ENCODE data around the gene CLTA.

The CLTA gene

GRCh38 chr9:36190388-36191289 is at the start of gene CLTA:
CLTA (plus strand) TSS chr9:36190921; CDS start chr9:36191057, 136 bp downstream.
- in situ Hi-C loops (cut with MboI; ENCODE audit: low sequenced_read_pairs), result no loop called here

GRCh38 chr9:36141288-36141687 is 49.4 kb upstream of the CLTA start:
- in situ Hi-C loops (cut with MboI; ENCODE audit: low sequenced_read_pairs), result no loop called here

- in situ Hi-C loops (cut with MboI; ENCODE audit: low sequenced_read_pairs), result no loop called here
Observed at GRCh38 chr9:36141761-36142160, 49.0 kb upstream of the CLTA start.

GRCh38 chr9:36142510-36143244 is 48.0 kb upstream of the CLTA start:
- in situ Hi-C loops (cut with MboI; ENCODE audit: low sequenced_read_pairs), result no loop called here

- in situ Hi-C loops (cut with MboI; ENCODE audit: low sequenced_read_pairs), result no loop called here
Observed at GRCh38 chr9:36143245-36143641, 47.5 kb upstream of the CLTA start.

GRCh38 chr9:36144309-36145232 is 46.1 kb upstream of the CLTA start:
- in situ Hi-C loops (cut with MboI; ENCODE audit: low sequenced_read_pairs), result no loop called here

- in situ Hi-C loops (cut with MboI; ENCODE audit: low sequenced_read_pairs), result no loop called here
Observed at GRCh38 chr9:36145970-36146369, 44.8 kb upstream of the CLTA start.

GRCh38 chr9:36146651-36147050 is 44.1 kb upstream of the CLTA start:
- in situ Hi-C loops (cut with MboI; ENCODE audit: low sequenced_read_pairs), result no loop called here

GRCh38 chr9:36147441-36148175 is 43.1 kb upstream of the CLTA start:
- in situ Hi-C loops (cut with MboI; ENCODE audit: low sequenced_read_pairs), result no loop called here

GRCh38 chr9:36148311-36149051 is 42.2 kb upstream of the CLTA start:
- in situ Hi-C loops (cut with MboI; ENCODE audit: low sequenced_read_pairs), result no loop called here

GRCh38 chr9:36149197-36149596 is 41.5 kb upstream of the CLTA start:
- in situ Hi-C loops (cut with MboI; ENCODE audit: low sequenced_read_pairs), result no loop called here

GRCh38 chr9:36150574-36151315 is 40.0 kb upstream of the CLTA start:
- in situ Hi-C loops (cut with MboI; ENCODE audit: low sequenced_read_pairs), result no loop called here

- in situ Hi-C loops (cut with MboI; ENCODE audit: low sequenced_read_pairs), result no loop called here
Observed at GRCh38 chr9:36151316-36152210, 39.2 kb upstream of the CLTA start.

- in situ Hi-C loops (cut with MboI; ENCODE audit: low sequenced_read_pairs), result no loop called here
Observed at GRCh38 chr9:36152741-36153438, 37.8 kb upstream of the CLTA start.

- in situ Hi-C loops (cut with MboI; ENCODE audit: low sequenced_read_pairs), result no loop called here
Observed at GRCh38 chr9:36153746-36154145, 37.0 kb upstream of the CLTA start.

- in situ Hi-C loops (cut with MboI; ENCODE audit: low sequenced_read_pairs), result no loop called here
Observed at GRCh38 chr9:36154331-36154952, 36.3 kb upstream of the CLTA start.

- in situ Hi-C loops (cut with MboI; ENCODE audit: low sequenced_read_pairs), result no loop called here
Observed at GRCh38 chr9:36156116-36156515, 34.6 kb upstream of the CLTA start.
